ENCODE measurements around the gene FILIP1L. TPM values are rescaled to one million over a fixed set of nuclear protein-coding genes. Genes with fewer than 3 reads are reported as not detected.

FILIP1L gene
- total RNA-seq, 4 donors from 2014 or later: 4.4 to 17.7 (median 13.2) TPM

- no peak for DNase-seq
- no peaks in the 10 kb centered on the region for H3K9me3 ChIP-seq
- peaks cover 3 to 11% of the 10 kb centered on the region in 2 donors for H3K4me1 ChIP-seq
- no peaks in the 10 kb centered on the region for H3K36me3 ChIP-seq
- no peak overlapping the region for H3K27ac ChIP-seq
- 91 to 93% methylated on average over 1 of the region's 1 CpG for WGBS, 2 donors
- no peaks in the 10 kb centered on the region for H3K27me3 ChIP-seq
- no peak for TF ChIP-seq CTCF (IDR thresholded peaks at IDR 0.05)
- TF ChIP-seq POLR2A (IDR thresholded peaks at IDR 0.05): no peak
- intact Hi-C loops (cut with DNase I): no loop called here
- no peak overlapping the region for H3K4me3 ChIP-seq (replicated peaks in 1 of 3)
Measured at GRCh38 chr3:100086401-100086800, 27.9 kb downstream of the FILIP1L start.

- no peak overlapping the region for H3K4me3 ChIP-seq (replicated peaks in 1 of 3)
- intact Hi-C loops (cut with DNase I): no loop called here
- peaks cover 0 to 11% of the 10 kb centered on the region in 2 donors for H3K4me1 ChIP-seq
- H3K27me3 ChIP-seq: no peaks in the 10 kb centered on the region
- DNase-seq: no peak
- 94 to 95% methylated on average over 7 of the region's 7 CpGs for WGBS, 2 donors
- no peaks in the 10 kb centered on the region for H3K36me3 ChIP-seq
- TF ChIP-seq POLR2A (IDR thresholded peaks at IDR 0.05) (no peak), CTCF (IDR thresholded peaks at IDR 0.05) (no peak)
- no peak overlapping the region for H3K27ac ChIP-seq
- H3K9me3 ChIP-seq: no peaks in the 10 kb centered on the region
Measured at GRCh38 chr3:100084100-100084806, 30.0 kb downstream of the FILIP1L start.

GRCh38 chr3:100083209-100083608 lies 31.1 kb downstream of the FILIP1L start:
- TF ChIP-seq CTCF (IDR thresholded peaks at IDR 0.05) (no peak), POLR2A (IDR thresholded peaks at IDR 0.05) (no peak)
- 94 to 95% methylated on average over 6 of the region's 6 CpGs for WGBS, 2 donors
- H3K4me1 ChIP-seq: peaks cover 0 to 11% of the 10 kb centered on the region in 2 donors
- H3K36me3 ChIP-seq: no peaks in the 10 kb centered on the region
- H3K9me3 ChIP-seq: no peaks in the 10 kb centered on the region
- intact Hi-C loops (cut with DNase I): no loop called here
- H3K27ac ChIP-seq: no peak overlapping the region
- no peak for DNase-seq
- no peaks in the 10 kb centered on the region for H3K27me3 ChIP-seq
- no peak overlapping the region for H3K4me3 ChIP-seq (replicated peaks in 1 of 3)

GRCh38 chr3:100082714-100083113 lies 31.6 kb downstream of the FILIP1L start:
- no peaks in the 10 kb centered on the region for H3K27me3 ChIP-seq
- TF ChIP-seq POLR2A (IDR thresholded peaks at IDR 0.05) (no peak), CTCF (IDR thresholded peaks at IDR 0.05) (no peak)
- no peaks in the 10 kb centered on the region for H3K9me3 ChIP-seq
- intact Hi-C loops (cut with DNase I): no loop called here
- no peak overlapping the region for H3K27ac ChIP-seq
- 94 to 97% methylated on average over 1 of the region's 1 CpG for WGBS, 2 donors
- no peak overlapping the region for H3K4me3 ChIP-seq (replicated peaks in 1 of 3)
- H3K4me1 ChIP-seq: peaks cover 0 to 11% of the 10 kb centered on the region in 2 donors
- H3K36me3 ChIP-seq: no peaks in the 10 kb centered on the region
- DNase-seq: no peak

- intact Hi-C loops (cut with DNase I): no loop called here
- no peaks in the 10 kb centered on the region for H3K9me3 ChIP-seq
- no peak for DNase-seq
- H3K27ac ChIP-seq: no peak overlapping the region
- no peaks in the 10 kb centered on the region for H3K36me3 ChIP-seq
- H3K4me3 ChIP-seq (replicated peaks in 1 of 3): no peak overlapping the region
- 84 to 85% methylated on average over 2 of the region's 2 CpGs for WGBS, 2 donors
- H3K4me1 ChIP-seq: peaks cover 5 to 12% of the 10 kb centered on the region in 2 donors
- TF ChIP-seq POLR2A (IDR thresholded peaks at IDR 0.05) (no peak), CTCF (IDR thresholded peaks at IDR 0.05) (no peak)
- H3K27me3 ChIP-seq: no peaks in the 10 kb centered on the region
Measured at GRCh38 chr3:100081986-100082692, 32.2 kb downstream of the FILIP1L start.

Measured in thyroid gland (tissue), 4 donors.